Tibial nerve (tissue), 4 donors: ENCODE measurements around the gene EFCAB8.

ENCODE experiments used
- EP300 ChIP-seq, 2 donors: sonication (generic); formaldehyde crosslinking; IDR thresholded peaks; one replicate each; pipeline ENCODE4 v1.6.1; 2017; ENCODE audit warnings: antibody characterized with exemption in 2 of 2, mild to moderate bottlenecking in 1 of 2
- POLR2A ChIP-seq, 2 donors: fragments of 450-650 bp; IDR thresholded peaks; one replicate each; pipeline ENCODE4 v1.6.1; 2017; ENCODE audit warnings: antibody characterized with exemption in 2 of 2, mild to moderate bottlenecking in 2 of 2, moderate library complexity in 2 of 2
- TF ChIP-seq, protein P1 (sequence below), 5 experiments: fragments of 200-600 bp in 3 of 5; fragments of 450-650 bp in 2 of 5; sonication (generic) in 3 of 5; IDR thresholded peaks; one replicate each; pipeline ENCODE4 v1.5.1; 2016 to 2019; ENCODE audit warnings: antibody characterized with exemption in 5 of 5, mild to moderate bottlenecking in 3 of 5, moderate library complexity in 2 of 5

DNA sequence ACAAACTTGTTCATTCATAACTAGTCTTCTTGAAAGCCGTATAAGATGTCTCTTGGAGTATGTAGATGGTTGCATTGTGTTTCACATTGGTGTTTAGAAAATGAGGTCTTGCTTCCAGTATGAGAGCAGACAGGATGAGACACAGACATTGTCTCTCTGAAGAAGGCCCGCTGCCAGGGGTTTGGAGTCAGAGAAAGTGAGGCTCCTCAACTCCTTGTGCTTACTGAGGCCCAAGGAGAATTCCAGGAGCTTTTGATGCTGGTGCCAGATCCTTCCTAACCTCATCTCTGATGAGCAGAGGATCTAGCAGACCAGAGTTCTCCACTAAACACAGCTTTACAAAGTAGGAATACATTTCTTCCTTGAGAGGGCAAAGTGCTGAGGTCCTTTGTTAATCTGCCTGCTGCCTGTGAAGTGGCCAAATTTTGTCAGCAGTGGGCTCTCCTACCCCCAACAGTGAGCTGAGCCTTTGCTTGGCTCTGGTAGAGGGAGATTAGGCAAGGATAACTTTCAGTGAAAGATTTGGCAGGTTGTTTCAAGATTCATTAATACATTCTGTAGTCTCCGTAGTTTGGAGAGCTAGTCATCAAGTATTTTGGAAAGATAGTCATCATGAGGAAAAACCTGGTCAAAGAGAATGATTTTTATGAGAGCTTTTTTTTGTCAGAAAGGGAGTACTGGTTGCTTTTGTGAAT, 29.3 kb upstream of the EFCAB8 start:
- TF ChIP-seq, protein P1, sequence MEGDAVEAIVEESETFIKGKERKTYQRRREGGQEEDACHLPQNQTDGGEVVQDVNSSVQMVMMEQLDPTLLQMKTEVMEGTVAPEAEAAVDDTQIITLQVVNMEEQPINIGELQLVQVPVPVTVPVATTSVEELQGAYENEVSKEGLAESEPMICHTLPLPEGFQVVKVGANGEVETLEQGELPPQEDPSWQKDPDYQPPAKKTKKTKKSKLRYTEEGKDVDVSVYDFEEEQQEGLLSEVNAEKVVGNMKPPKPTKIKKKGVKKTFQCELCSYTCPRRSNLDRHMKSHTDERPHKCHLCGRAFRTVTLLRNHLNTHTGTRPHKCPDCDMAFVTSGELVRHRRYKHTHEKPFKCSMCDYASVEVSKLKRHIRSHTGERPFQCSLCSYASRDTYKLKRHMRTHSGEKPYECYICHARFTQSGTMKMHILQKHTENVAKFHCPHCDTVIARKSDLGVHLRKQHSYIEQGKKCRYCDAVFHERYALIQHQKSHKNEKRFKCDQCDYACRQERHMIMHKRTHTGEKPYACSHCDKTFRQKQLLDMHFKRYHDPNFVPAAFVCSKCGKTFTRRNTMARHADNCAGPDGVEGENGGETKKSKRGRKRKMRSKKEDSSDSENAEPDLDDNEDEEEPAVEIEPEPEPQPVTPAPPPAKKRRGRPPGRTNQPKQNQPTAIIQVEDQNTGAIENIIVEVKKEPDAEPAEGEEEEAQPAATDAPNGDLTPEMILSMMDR (IDR thresholded peaks at IDR 0.05) = no peak
- TF ChIP-seq POLR2A (IDR thresholded peaks at IDR 0.05) (no peak), EP300 (IDR thresholded peaks at IDR 0.05) (no peak)
